B cell (primary cell): ENCODE measurements around the gene IGLON5.

ENCODE experiments used
- CTCF ChIP-seq: fragments of 200-600 bp; IDR thresholded peaks from one replicate; pipeline ENCODE4 v1.8.0; 2022; ENCODE audit warnings: antibody characterized with exemption, mild to moderate bottlenecking
- EZH2 ChIP-seq: IDR thresholded peaks from 2 replicates; pipeline ENCODE4 v1.6.1; 2012; ENCODE audit warnings: borderline replicate concordance, low read depth, mild to moderate bottlenecking, moderate library complexity, low read length; ENCODE audit not compliant: insufficient read depth, poor library complexity, severe bottlenecking

GRCh38 chr19:51292971-51293370 lies 18.5 kb upstream of the IGLON5 start:
- TF ChIP-seq CTCF (no peak), EZH2 (no peak)
